ENCODE results near the gene DCAF5.
"Not testable (repeated sequence)": the region's sequence is repeated elsewhere in the genome, so short reads cannot be mapped to it uniquely, and the experiment has no call there.

Gene DCAF5

GRCh38 chr14:69073429-69073828, 79.5 kb downstream of the DCAF5 start:
- no peak for DNase-seq (ENCODE audit: low spot score)

- no peak for DNase-seq (ENCODE audit: low spot score)
Observed at GRCh38 chr14:69072584-69072983, 80.3 kb downstream of the DCAF5 start.

GRCh38 chr14:69068744-69069421, 84.0 kb downstream of the DCAF5 start:
- peak; percentile 60 for DNase-seq (ENCODE audit: low spot score)

- no peak for DNase-seq (ENCODE audit: low spot score)
Observed at GRCh38 chr14:69066396-69067171, 86.3 kb downstream of the DCAF5 start.

- not testable (repeated sequence) for DNase-seq (ENCODE audit: low spot score)
Observed at GRCh38 chr14:69065934-69066333, 87.0 kb downstream of the DCAF5 start.

GRCh38 chr14:69064596-69064995, 88.3 kb downstream of the DCAF5 start:
- no peak for DNase-seq (ENCODE audit: low spot score)

GRCh38 chr14:69059658-69060623, 93.0 kb downstream of the DCAF5 start:
- peak; percentile 93 for DNase-seq (ENCODE audit: low spot score)

- DNase-seq (ENCODE audit: low spot score) = no peak
Observed at GRCh38 chr14:69055999-69056788, 96.7 kb downstream of the DCAF5 start.

- no peak for DNase-seq (ENCODE audit: low spot score)
Observed at GRCh38 chr14:69055125-69055524, 97.8 kb downstream of the DCAF5 start.

GRCh38 chr14:69054030-69054429, 98.9 kb downstream of the DCAF5 start:
- DNase-seq (ENCODE audit: low spot score) = no peak

- no peak for DNase-seq (ENCODE audit: low spot score)
Observed at GRCh38 chr14:69052181-69052601, 100.7 kb downstream of the DCAF5 start.

GRCh38 chr14:69050240-69051184, 102.4 kb downstream of the DCAF5 start:
- DNase-seq (ENCODE audit: low spot score) = peak; percentile 12

- DNase-seq (ENCODE audit: low spot score) = peak; percentile 68
Observed at GRCh38 chr14:69049675-69050074, 103.2 kb downstream of the DCAF5 start.

GRCh38 chr14:69048456-69048855, 104.5 kb downstream of the DCAF5 start:
- no peak for DNase-seq (ENCODE audit: low spot score)

GRCh38 chr14:69047255-69047654, 105.7 kb downstream of the DCAF5 start:
- DNase-seq (ENCODE audit: low spot score) = no peak

- peak; percentile 40 for DNase-seq (ENCODE audit: low spot score)
Observed at GRCh38 chr14:69046476-69046860, 106.5 kb downstream of the DCAF5 start.

- peak; percentile 40 for DNase-seq (ENCODE audit: low spot score)
Observed at GRCh38 chr14:69045857-69046475, 107.0 kb downstream of the DCAF5 start.

- DNase-seq (ENCODE audit: low spot score) = peak; percentile 22
Observed at GRCh38 chr14:69044965-69045555, 107.9 kb downstream of the DCAF5 start.

GRCh38 chr14:69044296-69044695, 108.6 kb downstream of the DCAF5 start:
- DNase-seq (ENCODE audit: low spot score) = no peak

All from AG08395 (cell line).